ENCODE data around the gene MAP3K7. TPM values are rescaled to one million over a fixed set of nuclear protein-coding genes. Genes with fewer than 3 reads are reported as not detected.

The MAP3K7 gene
- total and polyA plus RNA-seq, 4 donors = 5.5 to 17.2 (median 11.5) TPM

DNA sequence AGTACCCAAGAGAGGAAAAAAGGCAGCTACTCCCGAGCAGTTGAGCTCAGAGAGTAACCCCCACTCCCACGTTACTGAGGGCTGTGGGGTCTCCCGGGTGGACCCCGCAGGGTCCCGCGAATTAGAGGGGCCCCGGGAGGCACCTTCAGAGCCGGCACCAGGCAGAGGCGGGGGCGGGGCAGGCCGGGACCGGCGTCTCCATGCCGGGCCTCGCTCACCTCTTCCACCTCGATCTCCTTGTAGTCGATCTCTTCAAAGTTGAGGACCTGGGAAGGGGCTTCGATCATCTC is 381 bp downstream of the MAP3K7 start:
- Histone ChIP-seq H3K9me3 (ENCODE audit: control insufficient read depth in 4 of 4, low read length in 3 of 4) (no peaks in the 10 kb centered on the region), H3K4me3 (ENCODE audit: low read depth in 1 of 3, low read length in 3 of 3) (peak overlapping the region; percentile 94 to 97 (median 94)), H3K27ac (ENCODE audit: low read depth in 1 of 2, low read length in 2 of 2) (peak overlapping the region; percentile 87 to 97), H3K27me3 (ENCODE audit: control insufficient read depth in 4 of 4, insufficient read depth in 4 of 4, low read length in 3 of 4) (peaks cover 0 to 2% (median 0%) of the 10 kb centered on the region in 4 donors), H3K4me1 (ENCODE audit: control insufficient read depth in 4 of 4, insufficient read depth in 4 of 4, low read length in 3 of 4) (peaks cover 4 to 28% (median 21%) of the 10 kb centered on the region in 4 donors), H3K9ac (ENCODE audit: low read depth in 1 of 2, low read length in 2 of 2) (peak overlapping the region; percentile 81 to 91), H3K36me3 (ENCODE audit: control insufficient read depth in 4 of 4, insufficient read depth in 3 of 4, low read depth in 1 of 4, low read length in 3 of 4) (no peaks in the 10 kb centered on the region)
- no peak for DNase-seq (ENCODE audit: low spot score)
- WGBS = under 1% methylated on average over 18 of the region's 18 CpGs
- no peak for TF ChIP-seq HNF4G (IDR thresholded peaks at IDR 0.05)
- TF ChIP-seq, protein P1, sequence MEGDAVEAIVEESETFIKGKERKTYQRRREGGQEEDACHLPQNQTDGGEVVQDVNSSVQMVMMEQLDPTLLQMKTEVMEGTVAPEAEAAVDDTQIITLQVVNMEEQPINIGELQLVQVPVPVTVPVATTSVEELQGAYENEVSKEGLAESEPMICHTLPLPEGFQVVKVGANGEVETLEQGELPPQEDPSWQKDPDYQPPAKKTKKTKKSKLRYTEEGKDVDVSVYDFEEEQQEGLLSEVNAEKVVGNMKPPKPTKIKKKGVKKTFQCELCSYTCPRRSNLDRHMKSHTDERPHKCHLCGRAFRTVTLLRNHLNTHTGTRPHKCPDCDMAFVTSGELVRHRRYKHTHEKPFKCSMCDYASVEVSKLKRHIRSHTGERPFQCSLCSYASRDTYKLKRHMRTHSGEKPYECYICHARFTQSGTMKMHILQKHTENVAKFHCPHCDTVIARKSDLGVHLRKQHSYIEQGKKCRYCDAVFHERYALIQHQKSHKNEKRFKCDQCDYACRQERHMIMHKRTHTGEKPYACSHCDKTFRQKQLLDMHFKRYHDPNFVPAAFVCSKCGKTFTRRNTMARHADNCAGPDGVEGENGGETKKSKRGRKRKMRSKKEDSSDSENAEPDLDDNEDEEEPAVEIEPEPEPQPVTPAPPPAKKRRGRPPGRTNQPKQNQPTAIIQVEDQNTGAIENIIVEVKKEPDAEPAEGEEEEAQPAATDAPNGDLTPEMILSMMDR (IDR thresholded peaks at IDR 0.05; ENCODE audit: low read depth, low read length, missing input control) = no peak
- no peak for TF ChIP-seq RAD21 (IDR thresholded peaks at IDR 0.05)
- no peak for TF ChIP-seq NR2F2 (IDR thresholded peaks at IDR 0.05)
- TF ChIP-seq ATF3 (IDR thresholded peaks at IDR 0.05) = no peak
- no peak for TF ChIP-seq GABPA (IDR thresholded peaks at IDR 0.05 in 1 of 2, conservative IDR thresholded peaks at IDR 0.05 in 1 of 2)
- no peak for TF ChIP-seq TAF1 (conservative IDR thresholded peaks at IDR 0.05)
- TF ChIP-seq, protein P2, sequence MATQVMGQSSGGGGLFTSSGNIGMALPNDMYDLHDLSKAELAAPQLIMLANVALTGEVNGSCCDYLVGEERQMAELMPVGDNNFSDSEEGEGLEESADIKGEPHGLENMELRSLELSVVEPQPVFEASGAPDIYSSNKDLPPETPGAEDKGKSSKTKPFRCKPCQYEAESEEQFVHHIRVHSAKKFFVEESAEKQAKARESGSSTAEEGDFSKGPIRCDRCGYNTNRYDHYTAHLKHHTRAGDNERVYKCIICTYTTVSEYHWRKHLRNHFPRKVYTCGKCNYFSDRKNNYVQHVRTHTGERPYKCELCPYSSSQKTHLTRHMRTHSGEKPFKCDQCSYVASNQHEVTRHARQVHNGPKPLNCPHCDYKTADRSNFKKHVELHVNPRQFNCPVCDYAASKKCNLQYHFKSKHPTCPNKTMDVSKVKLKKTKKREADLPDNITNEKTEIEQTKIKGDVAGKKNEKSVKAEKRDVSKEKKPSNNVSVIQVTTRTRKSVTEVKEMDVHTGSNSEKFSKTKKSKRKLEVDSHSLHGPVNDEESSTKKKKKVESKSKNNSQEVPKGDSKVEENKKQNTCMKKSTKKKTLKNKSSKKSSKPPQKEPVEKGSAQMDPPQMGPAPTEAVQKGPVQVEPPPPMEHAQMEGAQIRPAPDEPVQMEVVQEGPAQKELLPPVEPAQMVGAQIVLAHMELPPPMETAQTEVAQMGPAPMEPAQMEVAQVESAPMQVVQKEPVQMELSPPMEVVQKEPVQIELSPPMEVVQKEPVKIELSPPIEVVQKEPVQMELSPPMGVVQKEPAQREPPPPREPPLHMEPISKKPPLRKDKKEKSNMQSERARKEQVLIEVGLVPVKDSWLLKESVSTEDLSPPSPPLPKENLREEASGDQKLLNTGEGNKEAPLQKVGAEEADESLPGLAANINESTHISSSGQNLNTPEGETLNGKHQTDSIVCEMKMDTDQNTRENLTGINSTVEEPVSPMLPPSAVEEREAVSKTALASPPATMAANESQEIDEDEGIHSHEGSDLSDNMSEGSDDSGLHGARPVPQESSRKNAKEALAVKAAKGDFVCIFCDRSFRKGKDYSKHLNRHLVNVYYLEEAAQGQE (IDR thresholded peaks at IDR 0.05) = no peak
- TF ChIP-seq HNF4A (conservative IDR thresholded peaks at IDR 0.05) = no peak
- TF ChIP-seq FOXA1 (IDR thresholded peaks at IDR 0.05) = no peak

GRCh38 chr6:90584636-90585255 is 2.1 kb downstream of the MAP3K7 start:
- Histone ChIP-seq H3K27ac (ENCODE audit: low read depth in 1 of 2, low read length in 2 of 2) (no peak overlapping the region), H3K9ac (ENCODE audit: low read depth in 1 of 2, low read length in 2 of 2) (no peak overlapping the region), H3K36me3 (ENCODE audit: control insufficient read depth in 4 of 4, insufficient read depth in 3 of 4, low read depth in 1 of 4, low read length in 3 of 4) (no peaks in the 10 kb centered on the region), H3K9me3 (ENCODE audit: control insufficient read depth in 4 of 4, low read length in 3 of 4) (no peaks in the 10 kb centered on the region), H3K4me1 (ENCODE audit: control insufficient read depth in 4 of 4, insufficient read depth in 4 of 4, low read length in 3 of 4) (peaks cover 4 to 28% (median 21%) of the 10 kb centered on the region in 4 donors), H3K27me3 (ENCODE audit: control insufficient read depth in 4 of 4, insufficient read depth in 4 of 4, low read length in 3 of 4) (peaks cover 0 to 2% (median 0%) of the 10 kb centered on the region in 4 donors), H3K4me3 (ENCODE audit: low read depth in 1 of 3, low read length in 3 of 3) (no peak overlapping the region)
- WGBS = 89% methylated on average over 2 of the region's 2 CpGs
- TF ChIP-seq FOXA2 (IDR thresholded peaks at IDR 0.05) (no peak), EGR1 (IDR thresholded peaks at IDR 0.05; ENCODE audit: low read depth in 2 of 2) (no peak), RAD21 (IDR thresholded peaks at IDR 0.05) (no peak), SP1 (IDR thresholded peaks at IDR 0.05) (no peak), ATF3 (IDR thresholded peaks at IDR 0.05) (no peak), NR2F2 (IDR thresholded peaks at IDR 0.05) (no peak)
- TF ChIP-seq, protein P3, sequence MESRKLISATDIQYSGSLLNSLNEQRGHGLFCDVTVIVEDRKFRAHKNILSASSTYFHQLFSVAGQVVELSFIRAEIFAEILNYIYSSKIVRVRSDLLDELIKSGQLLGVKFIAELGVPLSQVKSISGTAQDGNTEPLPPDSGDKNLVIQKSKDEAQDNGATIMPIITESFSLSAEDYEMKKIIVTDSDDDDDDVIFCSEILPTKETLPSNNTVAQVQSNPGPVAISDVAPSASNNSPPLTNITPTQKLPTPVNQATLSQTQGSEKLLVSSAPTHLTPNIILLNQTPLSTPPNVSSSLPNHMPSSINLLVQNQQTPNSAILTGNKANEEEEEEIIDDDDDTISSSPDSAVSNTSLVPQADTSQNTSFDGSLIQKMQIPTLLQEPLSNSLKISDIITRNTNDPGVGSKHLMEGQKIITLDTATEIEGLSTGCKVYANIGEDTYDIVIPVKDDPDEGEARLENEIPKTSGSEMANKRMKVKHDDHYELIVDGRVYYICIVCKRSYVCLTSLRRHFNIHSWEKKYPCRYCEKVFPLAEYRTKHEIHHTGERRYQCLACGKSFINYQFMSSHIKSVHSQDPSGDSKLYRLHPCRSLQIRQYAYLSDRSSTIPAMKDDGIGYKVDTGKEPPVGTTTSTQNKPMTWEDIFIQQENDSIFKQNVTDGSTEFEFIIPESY (IDR thresholded peaks at IDR 0.05) = no peak
- DNase-seq (ENCODE audit: low spot score) = no peak

Data from liver (tissue), 9 donors.